Cardiac septum (tissue), 1 donor: ENCODE data around the gene FBXL12. TPM values are rescaled to one million over a fixed set of nuclear protein-coding genes. Genes with fewer than 3 reads are reported as not detected.
"Not testable (repeated sequence)": the region's sequence is repeated elsewhere in the genome, so short reads cannot be mapped to it uniquely, and the experiment has no call there.

Experiments used
- DNase-seq: peaks from one replicate; pipeline ENCODE4 v3.0.0-alpha.2; 2020; ENCODE audit warnings: low spot score
- intact Hi-C: fragments of 100-400 bp; cut with DNase I; formaldehyde crosslinking; loops from one replicate; pipeline ENCODE4 v1.14.0; 2022
- total RNA-seq: library from RNA; stranded (reverse); fragmentation: NEBNext Ultra II Directional; extraction: Animal tissue kit (Norgen Biotek cat#: 25700); gene quantifications from one replicate; pipeline ENCODE4 v1.2.1, GENCODE V29; 2021
- donor health status: DM: no; HTN: no; CAD: no.

Gene FBXL12
- total RNA-seq, 1 donor from 2014 or later, result 17.0 TPM

DNA sequence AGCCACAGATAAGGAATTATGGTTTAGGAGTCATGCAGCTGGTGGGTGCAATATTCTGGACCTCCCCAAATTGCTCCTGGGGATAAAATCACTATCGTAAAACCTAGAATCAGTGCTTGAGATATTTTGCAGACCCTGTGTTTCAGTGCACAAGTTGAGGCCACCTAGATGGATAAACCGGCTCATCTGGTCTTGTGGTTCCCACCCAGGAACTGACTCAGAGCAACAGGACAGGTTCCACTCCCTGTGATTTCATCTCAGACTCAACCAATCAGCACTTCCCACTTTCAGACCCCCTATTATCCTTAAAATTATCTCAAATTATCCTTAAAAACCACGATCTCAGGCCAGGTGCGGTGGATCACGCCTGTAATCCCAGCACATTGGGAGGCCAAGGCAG lies 21.0 kb downstream of the FBXL12 start:
- no peak for DNase-seq
- intact Hi-C loops, result loop anchor here (2.0 to 10.0 kb wide), 5 partner anchors 171 to 653 kb away; partner anchors contain the start of genes ZNF266 and ZNF317

DNA sequence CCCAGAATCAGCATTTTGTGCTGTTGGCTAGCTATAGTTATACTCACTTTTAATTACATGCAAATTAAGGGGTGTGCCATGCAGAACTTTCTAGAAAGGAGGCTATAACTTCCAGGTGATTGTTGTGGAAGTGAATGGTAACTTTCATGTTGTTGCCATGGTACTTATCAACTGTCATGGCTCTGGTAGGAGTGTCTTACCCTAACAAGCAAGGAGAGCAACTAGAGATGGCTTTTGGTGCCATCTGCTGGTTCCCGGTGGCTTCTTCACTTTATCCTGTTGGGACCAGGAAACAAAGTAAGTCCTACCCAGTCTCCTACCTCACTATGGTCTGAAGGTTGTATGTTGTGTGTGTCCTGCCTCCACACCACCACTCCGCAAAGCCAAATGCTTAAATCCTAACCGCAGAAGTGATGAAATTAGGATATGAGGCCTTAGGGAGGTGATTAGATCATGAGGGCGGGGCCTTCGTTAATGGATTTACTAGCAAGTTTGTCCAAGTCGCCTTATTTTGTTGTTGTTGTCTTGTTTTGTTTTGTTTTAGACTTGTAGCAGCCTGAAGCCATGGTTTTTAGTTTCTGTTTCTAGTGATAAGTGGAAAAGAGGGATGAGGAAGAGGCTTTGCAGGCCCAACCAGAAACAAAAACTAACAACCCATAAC lies 22.6 kb downstream of the FBXL12 start:
- intact Hi-C loops, result loop anchor here (2.0 to 10.0 kb wide), 5 partner anchors 169 to 651 kb away; partner anchors contain the start of genes ZNF266 and ZNF317
- DNase-seq, result peak; percentile 86

DNA sequence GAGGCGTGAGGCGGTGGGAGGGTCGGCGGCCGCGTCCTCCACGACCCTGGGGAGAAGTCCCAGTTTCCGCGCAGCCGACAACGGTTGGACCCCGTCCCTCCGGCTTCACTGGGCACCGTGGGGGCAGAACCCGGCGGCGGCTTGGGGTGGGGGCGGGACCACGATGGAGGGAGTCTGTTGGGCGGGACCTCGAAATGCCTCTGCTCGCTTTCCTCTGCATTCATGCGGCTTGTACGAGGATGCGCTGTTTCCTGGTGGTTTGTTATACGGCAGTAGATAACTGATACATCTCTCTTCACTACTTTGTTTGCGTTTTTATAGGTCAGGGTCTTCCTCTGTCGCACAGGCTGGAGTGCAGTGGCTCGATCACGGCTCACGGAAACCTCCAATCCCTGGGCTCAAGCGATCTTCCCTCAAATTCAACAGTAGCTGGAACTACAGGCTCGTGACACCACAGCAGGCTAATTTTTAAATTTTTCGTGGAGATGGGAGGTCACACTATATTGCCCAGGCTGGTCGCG lies 25.7 kb downstream of the FBXL12 start:
- intact Hi-C loops, result loop anchor here (2.0 to 10.0 kb wide), 4 partner anchors 172 to 648 kb away; partner anchors contain the start of genes ZNF266, ZNF317 and ZNF561
- DNase-seq, result peak; percentile 80

DNA sequence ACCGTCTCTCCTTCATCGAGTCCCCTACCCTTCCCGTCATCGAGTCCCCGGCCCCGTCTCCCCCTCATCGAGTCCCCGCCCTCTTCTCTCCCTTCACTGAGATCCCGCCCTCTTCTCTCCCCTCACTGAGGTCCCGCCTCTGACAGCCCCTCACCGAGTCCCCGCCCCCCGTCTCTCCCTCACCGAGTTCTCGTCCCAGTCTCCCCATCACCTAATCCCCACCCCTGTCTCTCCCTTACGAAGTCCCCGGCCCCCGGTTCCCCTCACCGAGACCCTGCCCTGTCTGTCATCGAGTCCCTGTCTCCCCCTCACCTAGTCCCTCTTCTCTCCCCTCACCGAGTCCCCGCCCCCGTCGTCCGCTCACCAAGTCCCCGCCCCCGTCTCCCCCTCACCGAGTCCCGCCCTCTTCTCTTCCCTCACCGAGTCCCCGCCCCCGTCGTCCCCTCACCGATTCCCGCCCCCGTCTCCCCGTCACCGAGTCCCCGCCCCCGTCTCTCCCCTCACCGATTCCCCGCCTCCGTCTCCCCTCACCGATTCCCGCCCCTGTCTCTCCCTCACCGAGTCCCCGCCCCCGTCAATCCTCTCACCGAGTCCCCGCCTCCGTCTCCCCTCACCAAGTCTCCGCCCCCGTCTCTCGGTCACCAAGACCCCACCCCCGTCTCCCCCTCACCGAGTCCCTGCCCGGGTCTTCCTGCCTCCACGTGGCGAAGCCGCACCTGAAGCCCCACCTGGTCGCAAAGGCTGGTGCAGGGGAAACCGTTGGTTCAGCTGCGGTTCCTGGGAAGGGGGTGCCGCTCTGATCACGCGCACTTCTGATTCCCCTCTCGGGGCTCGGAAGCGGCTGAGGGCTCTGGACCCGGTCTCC lies 26.4 kb downstream of the FBXL12 start:
- intact Hi-C loops, result loop anchor here (1.0 to 10.0 kb wide), 5 partner anchors 27 to 648 kb away; partner anchors contain the start of genes FBXL12, ZNF266, ZNF317 and ZNF561
- peak; percentile 96 for DNase-seq

DNA sequence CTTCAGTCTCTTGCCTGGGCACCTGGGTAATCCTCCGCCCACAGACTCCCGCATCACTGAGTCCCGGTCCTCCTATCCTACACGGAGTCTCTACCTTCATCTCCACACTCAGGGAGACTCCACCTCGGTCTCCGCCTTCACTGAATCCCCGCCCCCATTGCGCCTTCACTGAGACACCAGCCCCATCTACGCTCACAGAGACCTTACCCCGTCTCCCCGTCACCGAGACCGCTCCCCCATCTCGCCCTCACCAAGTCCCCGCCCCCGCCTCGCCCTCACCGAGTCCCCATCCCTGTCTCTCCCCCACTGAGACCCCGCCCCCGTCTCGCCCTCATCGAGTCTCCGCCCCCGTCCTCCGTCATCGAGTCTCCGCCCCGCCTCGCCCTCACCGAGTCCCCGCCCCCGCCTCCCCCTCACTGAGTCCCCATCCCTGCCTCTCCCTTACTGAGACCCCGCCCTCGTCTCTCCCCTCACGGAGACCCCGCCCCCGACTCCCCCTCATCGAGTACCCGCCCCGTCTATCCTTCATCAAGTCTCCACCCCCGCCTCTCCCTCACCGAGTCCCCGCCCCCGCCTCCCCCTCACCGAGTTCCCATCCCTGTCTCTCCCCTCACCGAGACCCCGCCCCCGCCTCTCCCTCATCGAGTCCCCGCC lies 27.2 kb downstream of the FBXL12 start:
- peak; percentile 97 for DNase-seq
- intact Hi-C loops, result loop anchor here (1.0 to 10.0 kb wide), 5 partner anchors 28 to 647 kb away; partner anchors contain the start of genes FBXL12, ZNF266, ZNF317 and ZNF561

DNA sequence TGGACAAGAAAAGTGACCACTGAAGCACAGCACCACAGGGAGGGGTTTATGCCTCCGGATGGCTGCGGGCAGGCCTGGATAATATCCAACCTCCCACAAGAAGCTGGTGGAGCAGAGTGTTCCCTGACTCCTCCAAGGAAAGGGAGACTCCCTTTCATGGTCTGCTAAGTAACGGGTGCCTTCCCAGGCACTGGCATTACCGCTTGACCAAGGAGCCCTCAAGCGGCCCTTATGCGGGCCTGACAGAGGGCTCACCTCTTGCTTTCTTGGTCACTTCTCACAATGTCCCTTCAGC lies 27.9 kb downstream of the FBXL12 start:
- intact Hi-C loops, result loop anchor here (10.0 kb wide), 3 partner anchors 356 to 646 kb away; partner anchors contain the start of genes ZNF266 and ZNF317
- not testable (repeated sequence) for DNase-seq

DNA sequence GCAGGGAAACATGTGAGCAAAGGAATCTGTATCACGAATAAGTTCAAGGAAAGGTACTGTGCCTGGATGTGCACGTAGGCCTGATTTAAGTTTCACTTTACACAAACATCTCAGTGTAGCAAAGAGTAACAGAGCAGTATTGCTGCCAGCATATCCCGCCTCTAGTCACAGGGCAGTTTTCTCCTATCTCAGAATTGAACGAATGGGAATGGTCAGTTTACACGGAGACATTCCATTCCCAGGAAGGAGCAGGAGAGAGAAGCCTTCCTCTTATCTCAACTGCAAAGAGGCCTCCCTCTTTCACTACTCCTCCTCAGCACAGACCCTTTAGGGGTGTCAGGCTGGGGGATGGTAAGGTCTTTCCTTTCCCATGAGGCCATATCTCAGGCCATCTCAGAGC lies 29.3 kb downstream of the FBXL12 start:
- DNase-seq, intact Hi-C loops: not testable (repeated sequence)

DNA sequence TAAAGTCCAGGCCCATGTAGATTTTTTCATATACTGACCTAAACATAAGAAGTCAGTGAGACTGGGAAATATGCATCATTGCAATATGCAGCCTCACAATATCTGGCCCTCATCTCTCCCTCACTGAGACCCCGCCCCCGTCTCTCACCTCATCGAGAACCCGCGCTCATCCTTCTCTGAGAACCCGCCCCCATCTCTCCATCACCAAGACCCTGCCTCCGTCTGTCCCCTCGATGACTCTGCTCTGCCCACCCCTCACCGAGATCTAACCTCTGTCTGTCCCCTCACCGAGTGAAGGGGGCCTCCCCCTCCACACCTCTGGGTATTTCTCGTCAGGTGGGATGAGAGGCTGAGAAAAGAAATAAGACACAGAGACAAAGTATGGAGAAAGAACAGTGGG lies 29.8 kb downstream of the FBXL12 start:
- intact Hi-C loops, result no loop called here
- DNase-seq, result no peak

DNA sequence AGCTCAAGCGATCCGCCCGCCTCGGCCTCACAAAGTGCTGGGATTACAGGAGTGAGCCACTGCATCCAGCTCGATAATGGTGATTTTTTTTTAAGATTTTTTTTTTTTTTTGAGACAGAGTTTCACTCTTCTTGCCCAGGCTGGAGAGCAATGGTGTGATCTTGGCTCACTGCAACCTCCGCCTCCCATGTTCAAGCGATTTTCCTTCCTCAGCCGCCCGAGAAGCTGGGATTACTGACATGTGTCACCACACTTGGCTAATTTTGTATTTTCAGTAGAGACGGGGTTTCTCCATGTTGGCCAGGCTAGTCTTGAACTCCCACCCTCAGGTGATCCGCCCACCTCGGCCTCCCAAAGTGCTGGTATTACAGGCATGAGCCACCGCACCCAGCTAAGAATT lies 30.3 kb downstream of the FBXL12 start:
- DNase-seq, intact Hi-C loops: not testable (repeated sequence)

DNA sequence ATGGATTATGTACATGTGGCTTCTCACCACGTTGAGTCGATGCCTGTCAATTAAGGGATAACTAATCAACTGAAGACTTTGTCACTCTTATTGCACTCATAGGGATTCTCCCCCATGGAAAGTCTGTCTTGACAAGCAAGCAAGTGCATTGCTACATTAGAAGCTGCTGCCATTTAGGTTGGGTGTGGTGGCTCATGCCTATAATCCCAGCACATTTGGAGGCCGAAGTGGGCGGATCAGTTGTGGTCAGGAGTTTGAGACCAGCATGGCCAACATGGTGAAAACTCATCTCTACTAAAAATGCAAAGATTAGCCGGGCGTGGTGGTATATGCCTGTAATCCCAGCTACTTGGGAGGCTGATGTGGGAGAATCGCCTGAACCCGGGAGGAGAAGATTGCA lies 32.1 kb downstream of the FBXL12 start:
- intact Hi-C loops, result no loop called here

DNA sequence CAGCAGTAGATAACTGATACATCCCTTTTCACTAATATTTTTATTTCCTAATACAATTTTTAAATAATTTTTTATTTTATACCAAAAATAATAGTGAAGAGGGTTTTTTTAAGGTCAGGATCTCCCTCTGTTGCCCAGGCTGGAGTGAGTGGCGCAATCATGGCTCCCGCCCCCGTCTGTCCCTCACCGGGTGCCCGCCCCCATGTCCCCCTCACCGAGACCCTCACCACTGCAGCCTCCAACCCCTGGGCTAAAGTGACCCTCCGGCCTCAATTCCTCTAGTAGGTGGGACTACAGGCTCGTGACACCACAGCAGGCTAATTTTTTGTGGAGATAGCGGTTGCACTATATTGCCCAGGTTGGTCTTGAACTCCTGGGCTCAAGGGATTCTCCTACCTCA lies 32.5 kb downstream of the FBXL12 start:
- DNase-seq, result no peak
- intact Hi-C loops, result no loop called here

More for the DNA sequence above, 32.1 kb downstream of the FBXL12 start:
- DNase-seq, result no peak

DNA sequence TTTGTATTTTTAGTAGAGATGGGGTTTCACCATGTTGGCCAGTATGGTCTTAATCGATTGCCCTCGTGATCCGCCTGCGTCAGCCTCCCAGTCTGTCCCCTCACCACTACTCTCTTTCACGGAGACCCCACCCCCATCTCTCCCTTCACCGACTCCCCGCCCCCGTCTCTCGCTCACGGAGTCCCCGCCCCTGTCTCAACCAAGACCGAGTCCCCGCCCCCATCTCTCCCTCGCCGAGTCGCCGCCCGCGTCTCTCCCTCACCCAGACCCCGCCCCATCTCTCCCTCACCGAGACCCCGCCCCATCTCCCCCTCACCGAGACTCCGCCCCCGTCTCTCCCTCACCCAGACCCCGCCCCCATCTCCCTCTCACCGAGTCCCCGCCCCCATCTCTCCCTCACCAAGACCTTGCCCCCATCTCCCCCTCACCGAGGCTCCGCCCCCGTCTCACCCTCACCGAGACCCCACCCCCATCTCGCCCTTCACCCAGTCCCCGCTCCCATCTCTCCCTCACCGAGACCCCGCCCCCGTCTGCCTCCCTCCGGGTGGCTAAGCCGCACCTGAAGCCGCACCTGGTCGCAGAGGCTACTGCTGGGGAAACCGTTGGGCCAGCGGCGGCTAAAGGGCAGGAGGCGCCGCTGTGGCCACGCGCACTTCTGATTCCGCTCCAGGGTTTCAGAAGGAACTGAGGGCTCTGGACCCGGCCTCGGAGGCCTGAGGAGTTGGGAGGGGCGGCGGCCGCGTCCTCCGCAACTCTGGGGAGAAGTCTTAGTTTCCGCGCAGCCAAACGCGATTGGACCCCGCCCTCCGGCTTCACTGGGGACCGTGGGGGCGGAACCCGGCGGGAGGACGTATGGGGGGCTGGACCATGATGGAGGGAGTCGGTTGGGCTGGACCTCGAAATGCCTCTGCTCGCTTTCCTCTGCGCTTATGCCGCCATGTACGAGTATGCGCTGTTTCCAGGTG lies 33.2 kb downstream of the FBXL12 start:
- DNase-seq, result peak; percentile 98
- intact Hi-C loops, result no loop called here

DNA sequence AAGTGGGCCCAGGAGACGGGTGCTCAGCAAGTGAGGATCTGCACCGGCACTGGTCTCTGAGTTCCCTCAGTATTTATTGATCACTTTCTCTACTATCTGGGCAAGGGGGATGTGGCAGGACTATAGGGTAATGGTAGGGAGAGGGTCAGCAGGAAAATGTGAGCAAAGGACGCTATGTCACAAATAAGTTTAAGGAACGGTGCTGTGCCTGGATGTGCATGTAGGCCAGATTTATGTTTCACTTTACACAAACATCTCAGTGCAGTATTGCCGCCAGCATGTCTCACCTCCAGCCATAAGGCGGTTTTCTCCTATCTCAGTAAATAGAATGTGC lies 34.7 kb downstream of the FBXL12 start:
- DNase-seq, intact Hi-C loops: not testable (repeated sequence)

DNA sequence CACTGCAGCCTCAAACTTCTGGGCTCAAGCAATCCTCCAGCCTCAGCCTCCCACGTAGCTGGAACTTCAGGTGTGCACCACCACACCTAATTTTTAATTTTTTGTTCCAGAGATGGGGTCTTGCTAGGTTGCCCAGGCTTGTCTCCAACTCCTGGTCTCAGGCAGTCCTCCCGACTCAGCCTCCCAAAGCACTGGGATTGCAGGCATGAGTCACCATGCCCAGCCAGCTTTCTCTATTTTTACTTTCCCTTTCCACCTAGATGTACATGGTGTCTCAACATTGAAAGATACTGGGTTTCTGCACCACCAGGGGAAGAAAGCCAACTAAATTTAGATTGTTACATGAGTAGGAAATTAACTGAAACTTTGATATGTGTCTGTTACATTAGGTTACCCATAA lies 36.5 kb downstream of the FBXL12 start:
- intact Hi-C loops, result no loop called here
- no peak for DNase-seq

DNA sequence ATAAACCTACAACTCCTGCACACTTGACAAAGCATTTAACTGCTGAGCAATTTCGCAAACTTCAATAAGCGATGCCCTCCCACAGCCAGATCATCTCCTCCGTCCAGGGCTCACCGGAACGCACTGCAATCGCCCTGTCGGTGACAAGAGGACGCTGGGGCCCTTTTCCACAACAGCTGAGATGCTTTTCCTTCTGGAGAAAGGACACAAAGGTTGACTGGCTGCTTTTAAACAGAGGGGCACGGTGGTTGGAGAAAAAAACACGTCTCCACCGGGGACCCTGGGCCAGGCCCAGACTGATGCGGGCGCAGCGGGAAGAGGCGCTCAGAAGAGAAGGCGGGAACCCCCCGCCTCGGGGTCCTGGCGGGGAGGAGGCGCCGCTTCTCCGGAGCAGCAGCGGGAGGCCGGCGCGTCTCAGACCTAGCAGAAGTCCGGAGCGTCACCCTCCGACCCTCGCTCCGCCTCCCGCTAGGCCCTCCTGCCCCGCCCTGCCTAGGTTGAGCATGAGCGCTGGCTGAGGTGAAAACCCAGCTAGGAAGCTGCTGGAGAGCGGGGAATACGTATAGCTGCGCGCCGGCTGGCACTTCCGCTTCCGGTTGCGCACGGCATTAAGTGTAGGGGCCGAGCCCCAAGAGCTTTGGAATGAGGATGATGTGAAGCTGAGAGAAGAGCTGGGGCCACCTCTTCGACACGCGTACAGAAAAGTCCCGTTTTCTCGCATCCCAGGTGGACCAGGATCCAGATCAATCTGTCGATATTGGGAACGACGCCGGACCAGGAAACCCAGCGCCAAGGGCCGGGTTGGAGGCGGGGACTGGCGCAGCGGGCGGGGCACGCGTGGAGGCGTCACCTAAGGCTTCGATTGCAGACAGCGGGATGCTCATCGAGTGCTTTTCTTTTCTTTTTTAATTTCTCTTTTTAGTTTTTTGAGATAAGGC lies 50.4 kb downstream of the FBXL12 start, which contains the start of gene ZNF846:
Gene ZNF846, minus strand, starts transcription at position 564 of the 938 bp plus-strand sequence. CDS start 3,788 bp downstream, outside the sequence.
- DNase-seq, result peak; percentile 97
- intact Hi-C loops, result loop anchor here (2.0 kb wide), 2 partner anchors 94 to 148 kb away; partner anchors contain the start of genes ZNF561 and ZNF562
